ENCODE measurements around the gene ERVH48-1.

Gene ERVH48-1

GRCh38 chr21:42964546-42965210 lies 39.2 kb upstream of the ERVH48-1 start:
- TF ChIP-seq, protein P1, sequence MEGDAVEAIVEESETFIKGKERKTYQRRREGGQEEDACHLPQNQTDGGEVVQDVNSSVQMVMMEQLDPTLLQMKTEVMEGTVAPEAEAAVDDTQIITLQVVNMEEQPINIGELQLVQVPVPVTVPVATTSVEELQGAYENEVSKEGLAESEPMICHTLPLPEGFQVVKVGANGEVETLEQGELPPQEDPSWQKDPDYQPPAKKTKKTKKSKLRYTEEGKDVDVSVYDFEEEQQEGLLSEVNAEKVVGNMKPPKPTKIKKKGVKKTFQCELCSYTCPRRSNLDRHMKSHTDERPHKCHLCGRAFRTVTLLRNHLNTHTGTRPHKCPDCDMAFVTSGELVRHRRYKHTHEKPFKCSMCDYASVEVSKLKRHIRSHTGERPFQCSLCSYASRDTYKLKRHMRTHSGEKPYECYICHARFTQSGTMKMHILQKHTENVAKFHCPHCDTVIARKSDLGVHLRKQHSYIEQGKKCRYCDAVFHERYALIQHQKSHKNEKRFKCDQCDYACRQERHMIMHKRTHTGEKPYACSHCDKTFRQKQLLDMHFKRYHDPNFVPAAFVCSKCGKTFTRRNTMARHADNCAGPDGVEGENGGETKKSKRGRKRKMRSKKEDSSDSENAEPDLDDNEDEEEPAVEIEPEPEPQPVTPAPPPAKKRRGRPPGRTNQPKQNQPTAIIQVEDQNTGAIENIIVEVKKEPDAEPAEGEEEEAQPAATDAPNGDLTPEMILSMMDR (IDR thresholded peaks at IDR 0.05): no peak

- TF ChIP-seq, protein P1 (IDR thresholded peaks at IDR 0.05): no peak
Measured at GRCh38 chr21:42964086-42964485, 38.7 kb upstream of the ERVH48-1 start.

DNA sequence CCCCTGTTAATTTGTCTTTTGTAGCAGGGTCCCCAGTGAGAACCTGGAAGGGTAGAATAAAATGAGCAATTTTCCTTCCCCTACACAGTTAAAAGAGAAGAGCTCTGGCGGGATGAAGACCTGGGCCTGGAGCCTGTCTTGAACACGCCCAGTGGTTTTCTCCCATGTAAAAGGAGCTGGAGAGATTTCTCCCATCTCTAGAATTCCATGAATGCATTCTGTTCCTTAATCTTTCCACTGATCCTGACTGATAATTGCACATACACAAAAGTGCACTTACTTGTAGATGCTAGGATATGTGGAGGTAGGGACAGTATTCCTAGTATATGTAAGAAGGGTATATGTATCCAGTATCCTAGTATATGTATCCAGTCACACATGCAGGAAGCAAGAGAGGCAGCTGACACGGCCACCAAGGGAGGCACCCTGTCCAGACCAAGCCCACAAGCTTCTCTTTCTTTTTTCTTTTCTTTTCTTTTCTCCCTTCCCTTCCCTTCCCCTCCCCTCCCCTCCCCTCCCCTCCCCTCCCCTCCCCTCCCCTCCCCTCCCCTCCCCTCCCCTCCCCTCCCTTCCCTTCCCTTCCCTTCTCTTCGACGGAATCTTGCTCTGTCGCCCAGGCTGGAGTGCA lies 37.1 kb upstream of the ERVH48-1 start:
- TF ChIP-seq, protein P1 (IDR thresholded peaks at IDR 0.05): no peak

DNA sequence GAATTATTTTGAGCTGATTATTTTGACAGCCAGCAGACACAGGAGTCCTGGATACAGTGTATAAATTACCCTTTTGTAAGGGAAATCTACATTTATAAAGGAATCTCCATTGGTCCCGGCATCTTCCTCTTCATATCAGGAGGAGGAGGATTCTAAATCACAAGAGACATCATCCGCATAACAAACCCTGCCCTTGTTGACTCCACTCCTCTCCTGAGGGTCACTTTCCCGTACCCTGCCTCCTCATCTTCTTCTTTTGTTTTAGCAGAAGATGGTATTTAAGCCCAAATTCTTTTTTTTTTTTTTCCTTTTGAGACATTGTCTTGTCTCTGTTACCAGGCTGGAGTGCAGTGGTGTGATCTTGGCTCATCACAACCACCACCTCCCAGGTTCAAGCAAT lies 34.3 kb upstream of the ERVH48-1 start:
- TF ChIP-seq, protein P1 (IDR thresholded peaks at IDR 0.05): no peak

DNA sequence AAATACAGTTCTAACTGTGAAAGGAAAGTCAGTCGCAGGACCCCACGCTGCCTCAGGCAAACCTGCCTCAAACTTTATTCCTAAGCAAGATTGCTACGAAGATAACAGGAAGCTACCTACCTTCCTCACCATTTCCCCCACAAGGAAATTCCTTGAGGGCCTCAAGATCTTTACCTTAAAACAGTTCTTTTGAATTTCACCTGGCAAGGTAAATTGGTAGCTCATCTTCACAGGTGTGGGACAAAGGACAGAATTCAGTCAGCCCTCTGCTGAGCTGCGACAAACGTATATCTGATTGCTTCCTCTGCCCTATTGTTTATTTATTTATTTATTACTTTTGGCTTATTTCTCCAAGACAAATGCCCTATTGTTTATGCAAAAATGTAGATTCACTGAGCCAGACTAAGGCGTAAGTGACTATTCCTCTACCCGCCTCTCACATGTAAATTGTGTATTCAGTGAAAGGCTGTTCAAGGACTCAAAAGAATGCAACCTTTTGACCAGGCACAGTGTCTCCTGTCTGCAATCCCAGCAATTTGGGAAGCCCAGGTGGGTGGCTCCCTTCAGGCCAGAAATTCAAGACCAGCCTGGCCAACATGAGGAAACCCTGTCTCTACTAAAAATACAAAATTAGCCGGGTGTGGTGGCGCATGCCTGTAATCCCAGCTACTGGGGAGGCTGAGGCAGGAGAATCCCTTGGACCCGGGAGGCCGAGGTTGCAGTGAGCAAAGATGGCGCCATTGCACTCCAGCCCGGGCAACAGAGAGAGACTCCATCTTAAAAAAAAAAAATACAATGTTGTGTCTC lies 31.6 kb upstream of the ERVH48-1 start:
- TF ChIP-seq, protein P1 (IDR thresholded peaks at IDR 0.05): no peak

- TF ChIP-seq, protein P1 (IDR thresholded peaks at IDR 0.05): no peak
Measured at GRCh38 chr21:42942244-42942643, 16.8 kb upstream of the ERVH48-1 start.

- TF ChIP-seq, protein P1 (IDR thresholded peaks at IDR 0.05): no peak
Measured at GRCh38 chr21:42941696-42942085, 16.3 kb upstream of the ERVH48-1 start.
